Measurements from ENCODE around the gene SUPT20H.

SUPT20H gene

DNA sequence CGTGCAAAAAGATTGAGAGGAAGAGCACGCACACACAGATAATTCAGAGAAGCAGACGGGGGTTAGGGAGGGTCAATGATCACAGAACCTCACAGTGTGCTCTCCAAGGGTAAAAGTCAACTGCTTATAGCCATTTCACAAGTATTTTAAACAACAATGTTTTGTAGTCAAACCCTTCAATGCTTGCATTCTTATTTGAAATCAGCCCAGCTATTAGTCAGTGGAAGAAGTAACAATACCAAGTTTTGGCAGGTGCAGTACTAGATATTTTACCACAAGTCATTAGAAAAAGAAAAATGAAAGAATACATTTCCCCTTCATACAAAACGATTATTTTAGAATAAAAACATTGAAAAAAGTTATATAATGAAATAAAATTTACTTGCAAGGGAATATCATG, 43.4 kb upstream of the SUPT20H start:
- TF ChIP-seq, protein P1, sequence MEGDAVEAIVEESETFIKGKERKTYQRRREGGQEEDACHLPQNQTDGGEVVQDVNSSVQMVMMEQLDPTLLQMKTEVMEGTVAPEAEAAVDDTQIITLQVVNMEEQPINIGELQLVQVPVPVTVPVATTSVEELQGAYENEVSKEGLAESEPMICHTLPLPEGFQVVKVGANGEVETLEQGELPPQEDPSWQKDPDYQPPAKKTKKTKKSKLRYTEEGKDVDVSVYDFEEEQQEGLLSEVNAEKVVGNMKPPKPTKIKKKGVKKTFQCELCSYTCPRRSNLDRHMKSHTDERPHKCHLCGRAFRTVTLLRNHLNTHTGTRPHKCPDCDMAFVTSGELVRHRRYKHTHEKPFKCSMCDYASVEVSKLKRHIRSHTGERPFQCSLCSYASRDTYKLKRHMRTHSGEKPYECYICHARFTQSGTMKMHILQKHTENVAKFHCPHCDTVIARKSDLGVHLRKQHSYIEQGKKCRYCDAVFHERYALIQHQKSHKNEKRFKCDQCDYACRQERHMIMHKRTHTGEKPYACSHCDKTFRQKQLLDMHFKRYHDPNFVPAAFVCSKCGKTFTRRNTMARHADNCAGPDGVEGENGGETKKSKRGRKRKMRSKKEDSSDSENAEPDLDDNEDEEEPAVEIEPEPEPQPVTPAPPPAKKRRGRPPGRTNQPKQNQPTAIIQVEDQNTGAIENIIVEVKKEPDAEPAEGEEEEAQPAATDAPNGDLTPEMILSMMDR (IDR thresholded peaks at IDR 0.05; ENCODE audit: low read length, missing control alignments): no peak
- no peak overlapping the region for H3K4me3 ChIP-seq (replicated peaks; ENCODE audit: low read depth, low read length)
- no peak for DNase-seq (ENCODE audit: low read depth)

DNA sequence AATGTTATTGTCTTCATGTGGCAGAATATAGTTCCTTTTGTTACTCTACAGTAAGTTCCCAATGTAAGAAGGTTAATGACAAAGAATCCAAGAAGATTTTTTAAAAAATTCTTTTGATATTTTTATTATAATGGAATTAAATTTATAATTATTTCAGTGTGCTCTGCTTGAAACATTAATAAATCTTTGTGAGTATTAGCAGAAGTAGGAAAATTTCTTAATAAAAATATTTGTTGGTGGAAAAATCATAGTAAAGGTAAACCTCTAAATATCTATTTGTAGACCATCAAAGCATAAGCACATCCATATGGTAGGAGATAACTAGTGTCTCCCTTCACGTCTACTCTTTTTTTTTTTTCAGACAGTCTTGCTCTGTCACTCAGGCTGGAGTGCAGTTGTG, 41.7 kb upstream of the SUPT20H start:
- no peak for DNase-seq (ENCODE audit: low read depth)
- H3K4me3 ChIP-seq (replicated peaks; ENCODE audit: low read depth, low read length): no peak overlapping the region
- TF ChIP-seq, protein P1 (IDR thresholded peaks at IDR 0.05; ENCODE audit: low read length, missing control alignments): no peak

DNA sequence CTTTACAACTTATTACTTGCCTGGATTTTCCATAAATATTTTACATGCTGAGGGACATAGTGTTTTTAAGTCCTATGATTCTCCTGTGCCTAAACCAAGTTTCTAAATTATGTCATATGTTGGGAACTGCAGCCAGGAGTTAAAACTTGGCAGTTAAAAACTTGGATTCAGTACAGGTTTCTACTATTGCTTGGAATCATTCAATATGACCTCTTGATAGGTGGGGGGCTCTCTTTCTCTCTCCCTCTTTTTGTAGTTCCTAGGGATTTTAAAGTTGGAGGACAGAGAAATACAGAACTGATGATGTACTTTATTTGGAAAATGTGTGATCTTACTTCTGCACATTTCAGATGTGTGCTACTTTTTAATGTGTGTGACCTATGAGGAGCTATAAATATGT, 41.2 kb upstream of the SUPT20H start:
- no peak for DNase-seq (ENCODE audit: low read depth)
- TF ChIP-seq, protein P1 (IDR thresholded peaks at IDR 0.05; ENCODE audit: low read length, missing control alignments): no peak
- no peak overlapping the region for H3K4me3 ChIP-seq (replicated peaks; ENCODE audit: low read depth, low read length)

DNA sequence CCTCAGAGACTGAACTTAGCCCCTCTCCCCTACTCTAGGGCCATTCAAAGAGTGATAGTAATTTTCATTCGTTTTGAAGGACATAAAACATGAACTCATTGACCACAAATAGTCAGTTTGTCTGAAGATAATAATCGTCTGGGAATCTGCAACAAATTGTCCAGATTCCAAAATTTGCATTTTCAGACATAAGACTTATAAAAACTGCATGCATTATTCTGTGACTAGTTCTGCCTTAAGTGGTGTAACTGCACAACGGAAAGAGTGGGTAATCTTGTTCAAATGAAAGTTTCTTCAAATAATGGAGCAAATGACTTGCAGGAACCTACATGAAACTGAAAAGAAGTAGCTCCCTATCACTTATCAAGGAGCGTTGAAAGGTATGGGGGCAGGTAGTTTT, 37.6 kb upstream of the SUPT20H start:
- TF ChIP-seq, protein P1 (IDR thresholded peaks at IDR 0.05; ENCODE audit: low read length, missing control alignments): no peak
- no peak for DNase-seq (ENCODE audit: low read depth)

DNA sequence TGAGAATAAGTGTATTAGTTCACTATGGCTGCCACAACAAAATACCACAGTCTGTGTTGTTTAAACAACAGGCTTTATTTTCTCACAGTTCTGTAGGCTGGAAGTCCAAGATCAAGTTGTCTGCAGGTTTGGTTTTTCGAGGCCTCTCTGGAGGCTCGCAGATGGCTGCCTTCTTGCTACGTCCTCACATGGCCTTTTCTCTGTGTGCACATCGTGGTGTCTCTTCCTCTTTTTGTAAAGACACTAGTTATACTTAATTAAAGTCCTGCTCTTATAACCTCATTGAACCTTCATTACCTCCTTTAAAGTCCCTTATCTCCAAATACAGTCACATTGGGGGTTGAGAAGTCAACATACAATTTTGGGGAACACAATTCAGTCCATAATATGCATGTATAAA, 35.4 kb upstream of the SUPT20H start:
- DNase-seq (ENCODE audit: low read depth): no peak
- no peak overlapping the region for H3K4me3 ChIP-seq (replicated peaks; ENCODE audit: low read depth, low read length)
- TF ChIP-seq, protein P1 (IDR thresholded peaks at IDR 0.05; ENCODE audit: low read length, missing control alignments): no peak

More for the DNA sequence above, 37.6 kb upstream of the SUPT20H start:
- no peak overlapping the region for H3K4me3 ChIP-seq (replicated peaks; ENCODE audit: low read depth, low read length)

DNA sequence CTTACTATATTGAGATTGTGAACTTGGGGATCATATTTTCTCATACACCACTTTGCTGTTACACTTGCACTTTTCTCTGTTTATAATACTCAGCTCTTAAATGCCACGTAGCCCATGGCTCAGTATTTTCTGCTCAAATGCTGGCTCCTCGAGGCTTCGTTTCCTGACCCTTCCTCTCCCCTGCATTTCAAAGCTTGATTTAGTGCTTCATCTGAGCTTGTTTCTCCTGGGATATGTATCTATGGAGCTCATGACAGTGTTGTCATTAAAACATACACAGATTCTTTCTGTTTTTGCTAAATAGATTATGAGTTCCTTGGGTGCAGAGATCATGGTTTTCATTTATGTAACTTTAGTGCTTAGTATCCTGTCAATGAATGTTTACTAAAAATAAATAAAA, 34.6 kb upstream of the SUPT20H start:
- no peak overlapping the region for H3K4me3 ChIP-seq (replicated peaks; ENCODE audit: low read depth, low read length)
- TF ChIP-seq, protein P1 (IDR thresholded peaks at IDR 0.05; ENCODE audit: low read length, missing control alignments): no peak

DNA sequence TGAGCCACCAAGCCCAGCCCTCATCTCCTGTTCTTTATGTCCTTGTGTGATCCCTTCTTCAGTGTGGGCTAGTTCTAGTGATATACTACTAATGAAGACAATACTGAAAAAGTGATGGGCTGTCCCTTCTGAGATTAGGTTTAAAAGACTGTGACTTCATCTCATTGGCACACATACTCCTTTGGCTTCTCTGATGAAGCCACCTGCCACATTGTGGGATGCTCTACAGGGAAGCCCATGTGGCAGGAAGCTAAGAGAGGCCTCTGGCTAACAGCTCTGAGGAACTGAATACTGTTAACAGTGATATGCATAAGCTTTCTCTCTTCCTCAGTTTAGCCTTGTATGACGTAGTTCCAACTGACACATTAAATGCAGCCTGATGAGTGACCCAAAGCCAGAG, 32.3 kb upstream of the SUPT20H start:
- TF ChIP-seq, protein P1 (IDR thresholded peaks at IDR 0.05; ENCODE audit: low read length, missing control alignments): no peak
- no peak for DNase-seq (ENCODE audit: low read depth)
- H3K4me3 ChIP-seq (replicated peaks; ENCODE audit: low read depth, low read length): no peak overlapping the region

More for the DNA sequence above, 34.6 kb upstream of the SUPT20H start:
- DNase-seq (ENCODE audit: low read depth): no peak

Measured in fibroblast of pulmonary artery (primary cell).